HG03354 (cell line): ENCODE measurements around the gene AFG1L.
A peak's percentile ranks its signal among the peaks of the same experiment; 100 is the strongest.
"Not testable (repeated sequence)": the region's sequence is repeated elsewhere in the genome, so short reads cannot be mapped to it uniquely, and the experiment has no call there.

Experiments
- ATAC-seq: cut with Tn5 transposase; IDR thresholded peaks from one replicate; pipeline ENCODE4 v1.9.1; 2021; ENCODE audit warnings: mild to moderate bottlenecking; ENCODE audit not compliant: unreplicated experiment, poor library complexity, severe bottlenecking

AFG1L gene

DNA sequence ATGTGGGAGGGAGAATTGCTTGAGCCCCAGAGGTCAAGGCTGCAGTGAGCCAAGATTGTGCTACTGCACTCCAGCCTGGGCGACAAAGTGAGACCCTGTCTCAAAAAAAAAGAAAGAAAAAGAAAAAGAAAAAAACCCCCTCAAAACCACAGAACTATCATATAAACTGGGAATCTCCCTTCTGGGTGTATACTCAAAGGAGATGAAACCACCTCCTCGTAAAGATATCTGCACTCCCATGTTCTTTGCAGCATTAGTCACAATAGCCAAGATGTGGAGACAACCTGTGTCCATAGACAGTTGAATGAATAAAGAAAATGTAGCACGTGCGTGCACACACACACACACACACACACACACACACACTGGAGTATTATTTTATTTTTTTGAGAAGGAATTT lies 8.5 kb upstream of the AFG1L start:
- no peak for ATAC-seq

DNA sequence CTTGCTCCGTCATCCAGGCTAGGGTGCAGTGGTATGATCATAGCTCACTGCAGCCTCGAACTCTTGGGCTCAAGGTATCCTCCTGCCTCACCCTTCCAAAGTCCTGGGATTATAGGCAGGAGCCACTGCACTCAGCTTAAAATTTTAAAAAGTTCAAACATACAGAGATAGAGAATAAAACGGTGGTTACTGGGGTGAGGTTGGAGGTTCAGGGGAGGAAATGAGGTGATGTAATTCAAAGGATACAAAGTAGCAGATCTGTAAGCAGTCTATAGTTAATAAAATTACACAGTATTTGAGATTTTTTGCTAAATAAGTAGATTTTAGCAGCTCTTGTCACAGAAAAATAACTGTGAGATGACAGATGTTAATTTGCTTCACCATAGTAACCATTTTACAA lies 7.5 kb upstream of the AFG1L start:
- ATAC-seq: no peak

DNA sequence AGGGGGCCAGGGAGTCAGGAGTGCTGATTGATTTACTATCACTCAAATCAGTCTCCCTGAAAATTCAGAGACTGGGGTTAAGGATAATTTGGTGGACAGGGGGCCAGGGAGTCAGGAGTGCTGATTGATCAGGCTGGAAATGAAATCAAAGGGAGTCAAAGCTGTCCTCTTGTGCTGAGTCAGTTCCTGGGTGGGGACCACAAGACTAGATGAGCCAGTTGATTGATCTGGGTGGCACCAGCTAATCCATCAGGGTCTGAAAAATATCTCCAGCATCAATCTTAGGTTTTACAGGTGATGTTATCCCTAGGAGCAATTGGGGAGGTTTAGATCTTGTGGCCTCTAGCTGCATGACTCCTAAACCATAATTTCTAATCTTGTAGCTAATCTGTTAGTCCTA lies 6.1 kb upstream of the AFG1L start:
- no peak for ATAC-seq

- no peak for ATAC-seq
Measured at GRCh38 chr6:108291091-108291490, 3.8 kb upstream of the AFG1L start.

DNA sequence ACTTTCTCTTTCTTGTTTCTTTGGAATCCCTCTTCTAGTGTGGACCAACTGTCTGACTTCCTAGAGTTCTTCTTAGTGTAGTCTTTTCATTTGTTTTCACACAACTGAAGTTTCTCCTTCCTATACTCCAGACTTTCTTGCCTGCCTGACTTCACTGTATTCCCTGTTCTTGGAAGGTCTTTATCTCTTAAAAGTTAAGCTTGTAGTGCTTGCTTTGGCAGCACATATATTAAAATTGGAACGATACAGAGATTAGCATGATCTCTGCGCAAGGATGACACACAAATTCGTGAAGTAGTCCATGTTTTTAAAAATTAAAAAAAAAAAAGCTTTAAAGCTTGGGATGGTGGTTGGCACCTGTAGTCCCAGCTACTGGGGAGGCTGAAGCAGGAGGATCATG lies 2.3 kb upstream of the AFG1L start:
- ATAC-seq: not testable (repeated sequence)

- no peak for ATAC-seq
Measured at GRCh38 chr6:108293527-108294296, 1.1 kb upstream of the AFG1L start.

DNA sequence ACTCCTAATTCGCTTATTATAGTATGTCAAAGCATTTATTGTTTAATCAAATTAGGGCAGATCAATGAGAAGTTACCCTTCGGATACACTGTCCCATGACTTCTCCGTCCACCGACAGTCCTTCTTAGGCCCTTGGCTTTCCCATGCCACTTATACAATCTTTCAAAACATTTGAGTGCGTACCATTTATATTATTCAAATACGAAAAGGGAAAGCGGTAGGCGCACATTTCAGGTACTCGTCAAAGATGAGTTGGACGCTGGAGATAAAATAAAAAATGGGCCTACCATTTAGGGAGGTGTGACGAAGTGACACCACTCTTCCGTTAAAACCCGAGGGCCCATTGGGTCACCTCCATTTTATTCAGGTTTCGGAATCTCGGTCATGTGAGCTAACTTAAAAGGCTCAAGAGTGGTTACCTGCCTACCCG lies 542 bp upstream of the AFG1L start:
- peak; percentile 35 for ATAC-seq

GRCh38 chr6:108295676-108296075 lies 822 bp downstream of the AFG1L start:
- no peak for ATAC-seq

- ATAC-seq: no peak
Measured at GRCh38 chr6:108302386-108302785, 7.5 kb downstream of the AFG1L start.

DNA sequence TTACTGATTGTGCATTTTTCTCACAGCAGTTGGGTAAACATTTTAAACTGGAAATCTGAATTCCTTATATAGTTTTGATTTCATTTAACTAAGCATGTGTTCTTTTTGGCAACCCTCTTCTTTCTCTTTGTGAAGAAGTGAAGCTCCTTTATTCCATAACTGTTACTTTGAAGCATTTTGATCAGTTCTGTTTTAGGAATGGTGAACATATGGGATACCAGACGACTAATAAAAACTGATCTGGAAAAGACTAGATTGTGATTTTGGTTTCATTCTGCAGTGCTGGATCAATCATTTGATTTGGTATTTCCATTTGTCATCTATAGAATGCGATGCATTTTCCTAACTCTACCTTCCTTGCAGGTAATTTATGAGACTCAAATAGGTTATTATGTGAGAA lies 9.8 kb downstream of the AFG1L start:
- no peak for ATAC-seq

GRCh38 chr6:108308641-108309040 lies 13.8 kb downstream of the AFG1L start:
- ATAC-seq: not testable (repeated sequence)

GRCh38 chr6:108309844-108310243 lies 15.0 kb downstream of the AFG1L start:
- no peak for ATAC-seq

DNA sequence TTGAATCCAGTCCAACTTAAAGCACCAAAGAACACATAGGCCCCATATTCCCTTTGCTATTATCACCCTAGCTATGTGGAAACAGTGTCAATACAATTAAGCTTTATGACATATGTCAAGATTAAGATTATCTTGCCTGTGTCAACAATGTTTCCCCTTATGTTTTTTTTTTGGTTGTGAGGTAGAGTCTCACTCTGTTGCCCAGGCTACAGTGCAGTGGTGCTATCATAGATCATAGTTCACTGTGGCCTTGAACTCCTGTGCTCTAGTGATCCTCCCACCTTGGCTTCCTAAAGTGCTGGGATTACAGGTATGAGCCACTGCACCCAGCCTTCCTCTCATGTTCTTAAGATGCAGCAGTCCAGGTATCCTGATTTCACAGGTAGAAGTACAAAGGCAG lies 17.8 kb downstream of the AFG1L start:
- ATAC-seq: no peak

DNA sequence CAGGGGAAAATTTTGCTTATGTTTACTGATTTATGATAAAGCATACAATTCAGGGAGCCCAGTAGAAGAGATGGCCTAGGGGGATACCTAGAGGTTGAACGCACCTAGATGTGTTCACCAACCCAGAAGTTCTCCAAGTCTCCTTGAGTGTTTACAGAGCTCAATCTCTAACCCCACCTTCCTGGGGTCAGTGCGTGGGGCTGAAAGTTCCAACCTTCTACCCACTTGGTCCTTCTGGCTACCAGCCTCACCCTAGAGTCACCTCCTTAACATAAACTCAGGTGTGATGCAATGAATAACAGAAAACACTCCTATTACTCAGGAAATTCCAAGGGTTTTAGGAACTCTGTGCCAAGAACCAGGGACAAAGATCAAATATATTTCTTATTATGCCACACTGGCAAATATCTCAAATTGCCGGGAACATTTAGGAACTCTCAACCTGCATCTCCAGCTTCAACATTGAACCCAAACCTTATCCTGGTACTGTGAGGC lies 26.4 kb downstream of the AFG1L start:
- no peak for ATAC-seq

GRCh38 chr6:108322728-108323127 lies 27.9 kb downstream of the AFG1L start:
- ATAC-seq: no peak

GRCh38 chr6:108323710-108324466 lies 29.0 kb downstream of the AFG1L start:
- ATAC-seq: no peak

DNA sequence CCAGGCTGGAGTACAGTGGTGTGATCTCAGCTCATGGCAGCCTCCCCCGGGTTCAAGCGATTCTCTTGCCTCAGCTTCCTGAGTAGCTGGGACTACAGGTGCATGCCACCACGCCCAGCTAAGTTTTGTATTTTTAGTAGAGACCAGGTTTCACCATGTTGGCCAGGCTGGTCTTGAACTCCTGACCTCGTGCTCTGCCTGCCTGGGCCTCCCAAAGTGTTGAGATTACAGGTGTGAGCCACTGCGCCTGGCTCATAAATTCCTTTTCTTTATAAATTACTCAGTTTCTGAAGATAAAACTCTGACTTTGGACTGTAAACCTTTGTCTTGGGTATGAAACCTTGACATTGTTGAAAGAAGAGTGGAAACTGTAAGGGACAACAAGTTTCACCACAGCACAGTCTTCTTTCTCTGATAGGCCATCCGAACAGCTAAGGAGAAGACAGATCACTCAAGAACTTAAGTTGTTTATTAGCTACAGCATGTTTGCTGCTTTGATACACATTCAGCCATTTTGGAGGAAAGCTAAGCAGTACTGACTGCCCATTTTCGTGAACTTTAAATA lies 35.4 kb downstream of the AFG1L start:
- not testable (repeated sequence) for ATAC-seq

GRCh38 chr6:108330806-108331205 lies 36.0 kb downstream of the AFG1L start:
- no peak for ATAC-seq

- ATAC-seq: no peak
Measured at GRCh38 chr6:108331982-108332381, 37.1 kb downstream of the AFG1L start.

- ATAC-seq: no peak
Measured at GRCh38 chr6:108336971-108337370, 42.1 kb downstream of the AFG1L start.

- ATAC-seq: no peak
Measured at GRCh38 chr6:108337721-108338120, 42.9 kb downstream of the AFG1L start.
